ENCODE data around the gene MED29. TPM values are rescaled to one million over a fixed set of nuclear protein-coding genes. Genes with fewer than 3 reads are reported as not detected.
A peak's percentile ranks its signal among the peaks of the same experiment; 100 is the strongest.

Gene MED29
- total RNA-seq, 1 experiment from 2014 or later = 42.9 TPM

DNA sequence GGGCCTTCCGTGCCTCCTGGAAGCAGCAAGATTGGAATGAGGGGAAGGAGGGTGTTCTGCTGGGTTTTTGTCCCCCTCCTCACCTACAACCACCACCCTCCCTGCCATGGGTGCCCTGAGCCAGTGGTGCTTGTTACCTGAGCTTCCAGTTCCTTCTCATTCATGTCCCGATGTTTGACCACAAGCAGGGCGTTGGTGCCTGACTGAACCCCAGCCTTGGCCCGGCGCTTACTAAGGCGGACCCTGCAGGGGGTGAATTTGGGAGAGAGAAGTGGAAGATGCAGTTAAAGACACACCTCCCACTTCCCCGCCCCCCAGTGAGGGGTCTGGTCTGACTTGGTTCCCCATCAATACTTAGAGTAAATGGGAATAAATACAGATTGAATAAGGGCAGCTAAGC is 4.6 kb upstream of the MED29 start (continued):
- no peak for TF ChIP-seq GABPB1 (CRISPR knock-in tag; IDR thresholded peaks at IDR 0.05)
- no peak for TF ChIP-seq HMGA2 (CRISPR knock-in tag; IDR thresholded peaks at IDR 0.05)
- TF ChIP-seq CREB1 (CRISPR knock-in tag; IDR thresholded peaks at IDR 0.05) = no peak
- no peak for TF ChIP-seq ZNF121 (CRISPR knock-in tag; IDR thresholded peaks at IDR 0.05)
- TF ChIP-seq MAX (CRISPR knock-in tag; IDR thresholded peaks at IDR 0.05) = no peak
- no peak for TF ChIP-seq ATF3 (CRISPR knock-in tag; conservative IDR thresholded peaks at IDR 0.05)
- TF ChIP-seq SOX15 (CRISPR knock-in tag; IDR thresholded peaks at IDR 0.05) = no peak
- no peak for TF ChIP-seq ZNF138 (CRISPR knock-in tag; conservative IDR thresholded peaks at IDR 0.05)
- no peak for TF ChIP-seq EMX1 (CRISPR knock-in tag; IDR thresholded peaks at IDR 0.05)

- Mint-ChIP-seq H3K4me1 (peaks cover 22% of the 10 kb centered on the region), H3K27me3 (ENCODE audit: low read depth) (no peaks in the 10 kb centered on the region; the same call in 1 of the 2 replicates), H3K4me3 (peak overlapping the region; percentile 32; the same call in 1 of the 2 replicates), H3K9me3 (no peaks in the 10 kb centered on the region), H3K36me3 (peaks cover 50% of the 10 kb centered on the region), H3K27ac (0 out of 2 replicates have a peak overlapping the region, but pooled peaks have one; percentile 64)
- ChIA-PET CTCF (no interaction called here), POLR2A (no interaction called here)
- ATAC-seq = no peak
- no peak for DNase-seq (ENCODE audit: low spot score)
- TF ChIP-seq MLX (CRISPR knock-in tag; IDR thresholded peaks at IDR 0.05) (no peak), TCF7 (CRISPR knock-in tag; IDR thresholded peaks at IDR 0.05; ENCODE audit: low read depth) (no peak), TEAD4 (CRISPR knock-in tag; IDR thresholded peaks at IDR 0.05) (no peak), CREM (CRISPR knock-in tag; IDR thresholded peaks at IDR 0.05) (no peak), MYBL2 (CRISPR knock-in tag; IDR thresholded peaks at IDR 0.05) (no peak), ZNF532 (CRISPR knock-in tag; IDR thresholded peaks at IDR 0.05; ENCODE audit: borderline replicate concordance) (no peak)
- TF ChIP-seq, protein P1, sequence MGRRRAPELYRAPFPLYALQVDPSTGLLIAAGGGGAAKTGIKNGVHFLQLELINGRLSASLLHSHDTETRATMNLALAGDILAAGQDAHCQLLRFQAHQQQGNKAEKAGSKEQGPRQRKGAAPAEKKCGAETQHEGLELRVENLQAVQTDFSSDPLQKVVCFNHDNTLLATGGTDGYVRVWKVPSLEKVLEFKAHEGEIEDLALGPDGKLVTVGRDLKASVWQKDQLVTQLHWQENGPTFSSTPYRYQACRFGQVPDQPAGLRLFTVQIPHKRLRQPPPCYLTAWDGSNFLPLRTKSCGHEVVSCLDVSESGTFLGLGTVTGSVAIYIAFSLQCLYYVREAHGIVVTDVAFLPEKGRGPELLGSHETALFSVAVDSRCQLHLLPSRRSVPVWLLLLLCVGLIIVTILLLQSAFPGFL (CRISPR knock-in tag; IDR thresholded peaks at IDR 0.05; ENCODE audit: borderline replicate concordance) = no peak
- TF ChIP-seq, protein P2, sequence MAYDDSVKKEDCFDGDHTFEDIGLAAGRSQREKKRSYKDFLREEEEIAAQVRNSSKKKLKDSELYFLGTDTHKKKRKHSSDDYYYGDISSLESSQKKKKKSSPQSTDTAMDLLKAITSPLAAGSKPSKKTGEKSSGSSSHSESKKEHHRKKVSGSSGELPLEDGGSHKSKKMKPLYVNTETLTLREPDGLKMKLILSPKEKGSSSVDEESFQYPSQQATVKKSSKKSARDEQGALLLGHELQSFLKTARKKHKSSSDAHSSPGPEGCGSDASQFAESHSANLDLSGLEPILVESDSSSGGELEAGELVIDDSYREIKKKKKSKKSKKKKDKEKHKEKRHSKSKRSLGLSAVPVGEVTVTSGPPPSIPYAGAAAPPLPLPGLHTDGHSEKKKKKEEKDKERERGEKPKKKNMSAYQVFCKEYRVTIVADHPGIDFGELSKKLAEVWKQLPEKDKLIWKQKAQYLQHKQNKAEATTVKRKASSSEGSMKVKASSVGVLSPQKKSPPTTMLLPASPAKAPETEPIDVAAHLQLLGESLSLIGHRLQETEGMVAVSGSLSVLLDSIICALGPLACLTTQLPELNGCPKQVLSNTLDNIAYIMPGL (CRISPR knock-in tag; IDR thresholded peaks at IDR 0.05) = no peak
Observed at GRCh38 chr19:39388657-39389056, 2.5 kb upstream of the MED29 start.

Measured in WTC11 (cell line).